Measurements from ENCODE around the gene SPRR5.

The SPRR5 gene

GRCh38 chr1:152941037-152941711, 5.8 kb upstream of the SPRR5 start:
- Histone ChIP-seq H3K27ac (ENCODE audit: low read depth in 2 of 2, low read length in 2 of 2) (no peak overlapping the region), H3K9me3 (ENCODE audit: control insufficient read depth in 2 of 2, low read length in 2 of 2) (no peaks in the 10 kb centered on the region), H3K36me3 (ENCODE audit: control insufficient read depth in 2 of 2, insufficient read depth in 2 of 2, low read length in 2 of 2) (no peaks in the 10 kb centered on the region), H3K27me3 (ENCODE audit: control insufficient read depth in 2 of 2, insufficient read depth in 2 of 2, low read length in 2 of 2) (no peaks in the 10 kb centered on the region), H3K9ac (ENCODE audit: low read depth in 1 of 2, low read length in 2 of 2) (no peak overlapping the region), H3K4me3 (ENCODE audit: low read length in 2 of 2) (no peak overlapping the region), H3K4me1 (ENCODE audit: control insufficient read depth in 2 of 2, insufficient read depth in 2 of 2, low read length in 2 of 2) (no peaks in the 10 kb centered on the region)

- H3K9ac ChIP-seq (ENCODE audit: low read depth in 1 of 2, low read length in 2 of 2) = no peak overlapping the region
- no peaks in the 10 kb centered on the region for H3K4me1 ChIP-seq (ENCODE audit: control insufficient read depth in 2 of 2, insufficient read depth in 2 of 2, low read length in 2 of 2)
- H3K27me3 ChIP-seq (ENCODE audit: control insufficient read depth in 2 of 2, insufficient read depth in 2 of 2, low read length in 2 of 2) = no peaks in the 10 kb centered on the region
- H3K27ac ChIP-seq (ENCODE audit: low read depth in 2 of 2, low read length in 2 of 2) = no peak overlapping the region
- no peaks in the 10 kb centered on the region for H3K36me3 ChIP-seq (ENCODE audit: control insufficient read depth in 2 of 2, insufficient read depth in 2 of 2, low read length in 2 of 2)
- H3K4me3 ChIP-seq (ENCODE audit: low read length in 2 of 2) = no peak overlapping the region
- no peaks in the 10 kb centered on the region for H3K9me3 ChIP-seq (ENCODE audit: control insufficient read depth in 2 of 2, low read length in 2 of 2)
These were observed 4.8 kb upstream of the SPRR5 start for GRCh38 chr1:152942161-152942560.

- Histone ChIP-seq H3K9me3 (ENCODE audit: control insufficient read depth in 2 of 2, low read length in 2 of 2) (no peaks in the 10 kb centered on the region), H3K36me3 (ENCODE audit: control insufficient read depth in 2 of 2, insufficient read depth in 2 of 2, low read length in 2 of 2) (no peaks in the 10 kb centered on the region), H3K27ac (ENCODE audit: low read depth in 2 of 2, low read length in 2 of 2) (no peak overlapping the region), H3K4me3 (ENCODE audit: low read length in 2 of 2) (no peak overlapping the region), H3K27me3 (ENCODE audit: control insufficient read depth in 2 of 2, insufficient read depth in 2 of 2, low read length in 2 of 2) (no peaks in the 10 kb centered on the region), H3K4me1 (ENCODE audit: control insufficient read depth in 2 of 2, insufficient read depth in 2 of 2, low read length in 2 of 2) (no peaks in the 10 kb centered on the region), H3K9ac (ENCODE audit: low read depth in 1 of 2, low read length in 2 of 2) (no peak overlapping the region)
These were observed 758 bp upstream of the SPRR5 start for GRCh38 chr1:152946248-152946647.

DNA sequence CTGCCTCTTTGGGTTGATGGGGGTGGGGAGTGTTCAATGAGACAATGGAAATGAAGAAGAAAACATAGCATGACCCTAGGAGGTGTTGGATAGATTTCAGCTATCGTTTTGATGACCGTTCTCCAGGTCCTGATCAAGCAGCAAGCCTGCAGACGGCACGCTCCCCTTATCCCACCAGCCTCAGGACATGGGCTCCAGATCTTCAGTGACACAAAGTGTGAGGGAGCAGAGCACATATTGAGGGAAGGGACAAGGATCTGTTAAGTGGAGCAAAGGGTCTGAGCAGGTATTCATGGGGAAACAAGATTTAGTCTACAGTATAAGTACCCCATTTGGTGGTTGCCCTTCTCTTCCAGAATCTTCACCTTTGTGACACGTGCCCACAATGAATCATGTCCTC, 4.7 kb downstream of the SPRR5 start:
- no peaks in the 10 kb centered on the region for H3K27me3 ChIP-seq (ENCODE audit: control insufficient read depth in 2 of 2, insufficient read depth in 2 of 2, low read length in 2 of 2)

DNA sequence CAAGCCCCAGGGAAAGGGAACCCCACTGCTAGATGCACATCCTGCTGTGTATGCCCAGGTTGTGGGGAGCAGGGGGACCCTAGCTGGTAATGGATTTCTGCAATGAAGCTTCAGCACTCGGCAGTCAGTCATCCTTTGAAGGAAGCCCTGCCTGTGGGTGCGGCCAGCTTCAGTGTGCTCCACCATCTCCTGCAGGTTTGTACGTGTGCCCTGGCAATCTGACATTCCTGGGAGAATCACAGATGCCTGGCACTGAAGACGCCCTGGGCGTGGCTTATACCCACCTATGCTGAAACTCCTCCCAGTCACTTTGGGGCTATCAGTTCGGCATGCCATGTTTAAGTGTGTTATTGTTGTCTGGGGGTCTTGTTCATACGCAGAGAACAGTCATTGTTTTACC, 6.8 kb downstream of the SPRR5 start:
- Histone ChIP-seq H3K27me3 (ENCODE audit: control insufficient read depth in 2 of 2, insufficient read depth in 2 of 2, low read length in 2 of 2) (no peaks in the 10 kb centered on the region), H3K9me3 (ENCODE audit: control insufficient read depth in 2 of 2, low read length in 2 of 2) (no peaks in the 10 kb centered on the region), H3K9ac (ENCODE audit: low read depth in 1 of 2, low read length in 2 of 2) (no peak overlapping the region), H3K27ac (ENCODE audit: low read depth in 2 of 2, low read length in 2 of 2) (no peak overlapping the region), H3K4me1 (ENCODE audit: control insufficient read depth in 2 of 2, insufficient read depth in 2 of 2, low read length in 2 of 2) (no peaks in the 10 kb centered on the region), H3K4me3 (ENCODE audit: low read length in 2 of 2) (no peak overlapping the region), H3K36me3 (ENCODE audit: control insufficient read depth in 2 of 2, insufficient read depth in 2 of 2, low read length in 2 of 2) (no peaks in the 10 kb centered on the region)

More for the DNA sequence above, 4.7 kb downstream of the SPRR5 start:
- Histone ChIP-seq H3K4me3 (ENCODE audit: low read length in 2 of 2) (no peak overlapping the region), H3K9me3 (ENCODE audit: control insufficient read depth in 2 of 2, low read length in 2 of 2) (no peaks in the 10 kb centered on the region), H3K9ac (ENCODE audit: low read depth in 1 of 2, low read length in 2 of 2) (no peak overlapping the region), H3K4me1 (ENCODE audit: control insufficient read depth in 2 of 2, insufficient read depth in 2 of 2, low read length in 2 of 2) (no peaks in the 10 kb centered on the region), H3K27ac (ENCODE audit: low read depth in 2 of 2, low read length in 2 of 2) (no peak overlapping the region), H3K36me3 (ENCODE audit: control insufficient read depth in 2 of 2, insufficient read depth in 2 of 2, low read length in 2 of 2) (no peaks in the 10 kb centered on the region)

DNA sequence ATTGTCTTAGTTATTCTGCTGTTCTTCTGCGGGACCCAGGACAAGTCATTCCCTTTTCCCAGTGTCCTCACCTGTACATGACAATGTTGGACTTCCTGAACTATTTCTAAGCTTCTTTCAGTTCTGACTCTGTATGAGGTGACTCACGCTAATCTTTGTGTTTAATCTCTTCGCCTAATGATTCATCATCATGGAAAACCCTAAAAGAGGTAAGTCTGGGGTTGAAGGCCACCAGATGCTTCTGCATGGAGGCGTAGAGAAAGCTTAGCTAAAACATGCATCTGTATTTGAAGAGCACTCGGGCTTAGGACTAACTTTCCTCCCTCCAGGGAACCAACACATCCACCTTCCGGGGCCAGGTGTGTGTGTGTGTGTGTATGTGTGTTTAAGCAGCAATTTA, 7.4 kb downstream of the SPRR5 start:
- H3K4me1 ChIP-seq (ENCODE audit: control insufficient read depth in 2 of 2, insufficient read depth in 2 of 2, low read length in 2 of 2) = no peaks in the 10 kb centered on the region
- H3K9ac ChIP-seq (ENCODE audit: low read depth in 1 of 2, low read length in 2 of 2) = no peak overlapping the region
- H3K27ac ChIP-seq (ENCODE audit: low read depth in 2 of 2, low read length in 2 of 2) = no peak overlapping the region
- H3K4me3 ChIP-seq (ENCODE audit: low read length in 2 of 2) = no peak overlapping the region
- no peaks in the 10 kb centered on the region for H3K36me3 ChIP-seq (ENCODE audit: control insufficient read depth in 2 of 2, insufficient read depth in 2 of 2, low read length in 2 of 2)
- no peaks in the 10 kb centered on the region for H3K27me3 ChIP-seq (ENCODE audit: control insufficient read depth in 2 of 2, insufficient read depth in 2 of 2, low read length in 2 of 2)
- H3K9me3 ChIP-seq (ENCODE audit: control insufficient read depth in 2 of 2, low read length in 2 of 2) = no peaks in the 10 kb centered on the region

DNA sequence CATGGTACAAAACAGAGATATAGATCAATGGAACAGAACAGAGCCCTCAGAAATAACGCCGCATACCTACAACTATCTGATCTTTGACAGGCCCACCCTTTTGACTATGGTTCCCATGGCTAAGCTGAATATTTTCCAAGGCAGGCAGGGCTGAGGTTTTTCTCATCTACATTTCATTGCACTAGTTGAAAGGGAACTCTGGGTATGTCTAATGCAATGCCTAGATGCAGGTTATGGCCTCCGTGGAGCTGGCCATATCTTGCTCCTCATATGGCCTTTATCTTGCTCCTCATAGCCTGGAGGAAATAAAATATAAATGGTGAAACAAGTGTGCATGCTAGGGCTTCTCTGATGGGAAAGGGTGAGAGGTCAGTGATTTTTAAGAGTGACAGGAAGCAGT, 10.6 kb downstream of the SPRR5 start:
- Histone ChIP-seq H3K36me3 (ENCODE audit: control insufficient read depth in 2 of 2, insufficient read depth in 2 of 2, low read length in 2 of 2) (no peaks in the 10 kb centered on the region), H3K9me3 (ENCODE audit: control insufficient read depth in 2 of 2, low read length in 2 of 2) (no peaks in the 10 kb centered on the region), H3K9ac (ENCODE audit: low read depth in 1 of 2, low read length in 2 of 2) (no peak overlapping the region), H3K27me3 (ENCODE audit: control insufficient read depth in 2 of 2, insufficient read depth in 2 of 2, low read length in 2 of 2) (no peaks in the 10 kb centered on the region), H3K4me3 (ENCODE audit: low read length in 2 of 2) (no peak overlapping the region), H3K27ac (ENCODE audit: low read depth in 2 of 2, low read length in 2 of 2) (no peak overlapping the region), H3K4me1 (ENCODE audit: control insufficient read depth in 2 of 2, insufficient read depth in 2 of 2, low read length in 2 of 2) (no peaks in the 10 kb centered on the region)

DNA sequence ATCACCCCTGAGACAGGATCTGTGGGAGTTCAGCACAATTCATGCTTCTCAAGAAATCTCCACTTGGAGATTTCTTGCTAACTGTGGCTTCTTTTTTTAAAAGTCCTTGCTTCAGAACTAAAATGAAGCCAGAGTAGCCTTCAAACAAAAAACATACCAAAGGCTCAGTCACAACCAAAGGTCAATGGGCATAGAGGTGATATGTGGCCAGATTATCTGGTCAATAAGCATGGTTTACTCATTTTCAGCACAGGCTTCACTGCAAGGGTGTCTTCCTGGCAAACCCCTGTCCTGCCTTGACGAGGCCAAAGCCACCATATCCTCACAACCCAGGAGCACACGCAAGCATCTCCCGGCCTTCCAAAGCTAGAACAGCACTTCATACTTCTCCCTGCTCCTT, 12.3 kb downstream of the SPRR5 start:
- H3K4me3 ChIP-seq (ENCODE audit: low read length in 2 of 2) = no peak overlapping the region
- no peak overlapping the region for H3K27ac ChIP-seq (ENCODE audit: low read depth in 2 of 2, low read length in 2 of 2)
- H3K9ac ChIP-seq (ENCODE audit: low read depth in 1 of 2, low read length in 2 of 2) = no peak overlapping the region
- H3K4me1 ChIP-seq (ENCODE audit: control insufficient read depth in 2 of 2, insufficient read depth in 2 of 2, low read length in 2 of 2) = no peaks in the 10 kb centered on the region
- no peaks in the 10 kb centered on the region for H3K27me3 ChIP-seq (ENCODE audit: control insufficient read depth in 2 of 2, insufficient read depth in 2 of 2, low read length in 2 of 2)
- H3K9me3 ChIP-seq (ENCODE audit: control insufficient read depth in 2 of 2, low read length in 2 of 2) = no peaks in the 10 kb centered on the region
- no peaks in the 10 kb centered on the region for H3K36me3 ChIP-seq (ENCODE audit: control insufficient read depth in 2 of 2, insufficient read depth in 2 of 2, low read length in 2 of 2)

DNA sequence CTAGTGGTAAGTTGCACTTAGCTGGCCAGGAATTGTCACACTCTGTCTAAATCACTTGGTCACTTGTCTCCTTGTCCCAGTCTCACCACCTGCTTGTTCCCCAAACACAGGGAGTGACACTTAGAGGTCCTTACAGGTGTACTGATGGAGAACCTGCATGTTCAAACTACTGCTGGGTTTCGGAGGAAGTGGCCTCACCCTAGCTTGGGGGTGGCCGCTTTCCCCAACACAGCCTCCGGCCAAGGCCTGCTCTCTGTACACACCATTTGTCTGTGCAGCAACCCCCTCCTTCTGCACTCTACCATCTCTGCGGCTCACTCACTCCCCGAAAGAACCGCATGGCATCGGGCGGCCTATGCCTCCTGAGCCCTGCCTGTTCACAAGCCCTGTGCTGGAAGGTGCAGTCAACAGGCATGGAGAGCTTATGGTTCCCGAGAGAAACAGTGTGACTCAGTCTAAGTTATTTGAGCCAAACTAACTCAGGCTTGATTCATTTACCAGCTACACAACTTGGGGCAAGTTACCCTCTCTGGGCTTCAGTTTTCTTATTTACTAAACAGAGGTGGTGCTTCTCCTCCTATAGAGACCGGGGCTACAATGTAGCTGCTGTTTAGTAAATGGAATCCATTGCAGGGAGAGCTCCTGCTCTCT, 12.9 kb downstream of the SPRR5 start:
- Histone ChIP-seq H3K9ac (ENCODE audit: low read depth in 1 of 2, low read length in 2 of 2) (no peak overlapping the region), H3K4me3 (ENCODE audit: low read length in 2 of 2) (no peak overlapping the region), H3K36me3 (ENCODE audit: control insufficient read depth in 2 of 2, insufficient read depth in 2 of 2, low read length in 2 of 2) (no peaks in the 10 kb centered on the region), H3K4me1 (ENCODE audit: control insufficient read depth in 2 of 2, insufficient read depth in 2 of 2, low read length in 2 of 2) (no peaks in the 10 kb centered on the region), H3K9me3 (ENCODE audit: control insufficient read depth in 2 of 2, low read length in 2 of 2) (no peaks in the 10 kb centered on the region), H3K27me3 (ENCODE audit: control insufficient read depth in 2 of 2, insufficient read depth in 2 of 2, low read length in 2 of 2) (no peaks in the 10 kb centered on the region), H3K27ac (ENCODE audit: low read depth in 2 of 2, low read length in 2 of 2) (no peak overlapping the region)

DNA sequence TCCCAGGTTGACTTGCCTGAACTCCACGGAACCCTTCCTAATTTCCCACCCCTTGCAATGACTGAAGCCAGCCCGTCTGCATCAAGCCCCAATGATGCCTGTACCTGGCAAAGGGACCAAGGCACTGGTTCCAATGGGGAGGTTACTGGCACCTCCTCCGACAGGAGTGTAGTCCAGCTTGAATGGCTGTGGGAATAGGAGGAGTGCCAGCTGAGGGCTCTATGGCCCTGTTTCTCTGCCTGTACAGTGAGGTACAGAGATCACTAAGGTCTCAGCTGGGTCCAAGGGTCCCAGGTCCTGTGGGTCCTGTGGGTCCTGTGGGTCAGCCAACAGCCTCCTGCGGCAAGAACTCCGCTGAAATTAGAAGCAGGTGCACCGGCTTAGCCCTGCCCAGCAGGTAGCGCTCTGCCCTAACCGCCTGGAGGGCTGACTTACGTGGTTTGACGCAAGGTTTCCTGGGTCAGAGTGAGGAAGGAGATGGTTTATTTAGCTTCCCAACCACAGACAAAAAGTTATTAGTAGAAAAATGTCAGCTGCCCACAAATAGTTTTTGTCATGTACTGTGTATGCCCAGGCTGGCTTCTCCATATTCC, 13.5 kb downstream of the SPRR5 start:
- no peaks in the 10 kb centered on the region for H3K9me3 ChIP-seq (ENCODE audit: control insufficient read depth in 2 of 2, low read length in 2 of 2)
- H3K4me3 ChIP-seq (ENCODE audit: low read length in 2 of 2) = no peak overlapping the region
- H3K9ac ChIP-seq (ENCODE audit: low read depth in 1 of 2, low read length in 2 of 2) = no peak overlapping the region
- no peaks in the 10 kb centered on the region for H3K27me3 ChIP-seq (ENCODE audit: control insufficient read depth in 2 of 2, insufficient read depth in 2 of 2, low read length in 2 of 2)
- no peaks in the 10 kb centered on the region for H3K36me3 ChIP-seq (ENCODE audit: control insufficient read depth in 2 of 2, insufficient read depth in 2 of 2, low read length in 2 of 2)
- H3K27ac ChIP-seq (ENCODE audit: low read depth in 2 of 2, low read length in 2 of 2) = no peak overlapping the region
- no peaks in the 10 kb centered on the region for H3K4me1 ChIP-seq (ENCODE audit: control insufficient read depth in 2 of 2, insufficient read depth in 2 of 2, low read length in 2 of 2)

Data from mucosa of rectum (tissue), 2 donors.